SW 1271 (cell line): ENCODE measurements around the gene TNIP2.
A peak's percentile ranks its signal among the peaks of the same experiment; 100 is the strongest.
"Not testable (repeated sequence)": the region's sequence is repeated elsewhere in the genome, so short reads cannot be mapped to it uniquely, and the experiment has no call there.

Experiments used
- DNase-seq, 2 experiments: peaks; one replicate each; lab custom pipeline; 2025; lab: John Stamatoyannopoulos, UW

TNIP2 gene

GRCh38 chr4:2793586-2794485 is 37.7 kb upstream of the TNIP2 start:
- DNase-seq = no peak

GRCh38 chr4:2792711-2793585 is 36.8 kb upstream of the TNIP2 start, which contains the start of gene SH3BP2:
TSS of gene SH3BP2 (plus strand) at chr4:2793085. CDS start at chr4:2820618, 27,533 bp downstream.
- DNase-seq = peak; percentile 8 to 26

GRCh38 chr4:2792396-2792710 is 36.2 kb upstream of the TNIP2 start:
- DNase-seq = no peak

GRCh38 chr4:2791518-2792395 is 35.6 kb upstream of the TNIP2 start:
- no peak for DNase-seq

- no peak for DNase-seq
Measured at GRCh38 chr4:2790583-2791517, 34.7 kb upstream of the TNIP2 start.

GRCh38 chr4:2789793-2790582 is 33.9 kb upstream of the TNIP2 start:
- DNase-seq = no peak

- DNase-seq = no peak
Measured at GRCh38 chr4:2789351-2789750, 33.2 kb upstream of the TNIP2 start.

- no peak for DNase-seq
Measured at GRCh38 chr4:2788532-2789103, 32.5 kb upstream of the TNIP2 start.

- DNase-seq = no peak
Measured at GRCh38 chr4:2788101-2788500, 32.0 kb upstream of the TNIP2 start.

- no peak for DNase-seq
Measured at GRCh38 chr4:2787230-2788100, 31.3 kb upstream of the TNIP2 start.

GRCh38 chr4:2786794-2787229 is 30.7 kb upstream of the TNIP2 start:
- DNase-seq = no peak

GRCh38 chr4:2786152-2786671 is 30.1 kb upstream of the TNIP2 start:
- DNase-seq = no peak

GRCh38 chr4:2785613-2786012 is 29.5 kb upstream of the TNIP2 start:
- DNase-seq = no peak

- no peak for DNase-seq
Measured at GRCh38 chr4:2783790-2784189, 27.7 kb upstream of the TNIP2 start.

- DNase-seq = no peak
Measured at GRCh38 chr4:2781911-2782310, 25.8 kb upstream of the TNIP2 start.

GRCh38 chr4:2780643-2781042 is 24.5 kb upstream of the TNIP2 start:
- not testable (repeated sequence) for DNase-seq

GRCh38 chr4:2771264-2771663 is 15.1 kb upstream of the TNIP2 start:
- no peak for DNase-seq

- DNase-seq = no peak
Measured at GRCh38 chr4:2768921-2769336, 12.8 kb upstream of the TNIP2 start.
